Stimulated activated CD4-positive, alpha-beta T cell treated with anti-CD3 and anti-CD28 coated beads, Interleukin-12 subunit alpha, Interleukin-12 subunit beta, amount 100 ng/mL, for 48 hours (primary cell): ENCODE measurements around the gene HDAC9.

ENCODE experiments used
- DNase-seq, 3 donors: peaks; one replicate each; pipeline ENCODE4 v3.0.0-alpha.2; 2020; ENCODE audit warnings: low read depth in 2 of 3, low spot score in 1 of 3

The HDAC9 gene

GRCh38 chr7:18653381-18654155, 158.0 kb downstream of the HDAC9 start:
- no peak for DNase-seq

- no peak for DNase-seq
Measured at GRCh38 chr7:18654709-18655108, 159.2 kb downstream of the HDAC9 start.

GRCh38 chr7:18655506-18655905, 160.0 kb downstream of the HDAC9 start:
- no peak for DNase-seq

- no peak for DNase-seq
Measured at GRCh38 chr7:18655912-18656311, 160.4 kb downstream of the HDAC9 start.

- no peak for DNase-seq
Measured at GRCh38 chr7:18656362-18656761, 160.8 kb downstream of the HDAC9 start.

- no peak for DNase-seq
Measured at GRCh38 chr7:18659746-18660145, 164.2 kb downstream of the HDAC9 start.

- DNase-seq, result no peak
Measured at GRCh38 chr7:18663321-18663720, 167.8 kb downstream of the HDAC9 start.

- peak; percentile 26 to 55 (median 50) for DNase-seq
Measured at GRCh38 chr7:18666107-18666728, 170.7 kb downstream of the HDAC9 start.

GRCh38 chr7:18667466-18667865, 171.9 kb downstream of the HDAC9 start:
- no peak for DNase-seq

- no peak for DNase-seq
Measured at GRCh38 chr7:18671176-18671575, 175.6 kb downstream of the HDAC9 start.

GRCh38 chr7:18675579-18675978, 180.0 kb downstream of the HDAC9 start:
- no peak for DNase-seq

GRCh38 chr7:18679261-18679660, 183.7 kb downstream of the HDAC9 start:
- DNase-seq, result no peak

- DNase-seq, result no peak
Measured at GRCh38 chr7:18680576-18680975, 185.0 kb downstream of the HDAC9 start.

GRCh38 chr7:18684916-18685315, 189.4 kb downstream of the HDAC9 start:
- DNase-seq, result no peak

GRCh38 chr7:18685971-18686370, 190.4 kb downstream of the HDAC9 start:
- no peak for DNase-seq

- no peak for DNase-seq
Measured at GRCh38 chr7:18689551-18689950, 194.0 kb downstream of the HDAC9 start.

GRCh38 chr7:18693406-18693805, 197.9 kb downstream of the HDAC9 start:
- no peak for DNase-seq

GRCh38 chr7:18693816-18694215, 198.3 kb downstream of the HDAC9 start:
- no peak for DNase-seq

GRCh38 chr7:18694484-18694883, 198.9 kb downstream of the HDAC9 start:
- DNase-seq, result no peak

- DNase-seq, result no peak
Measured at GRCh38 chr7:18694911-18695310, 199.4 kb downstream of the HDAC9 start.

- DNase-seq, result no peak
Measured at GRCh38 chr7:18698258-18698734, 202.7 kb downstream of the HDAC9 start.

GRCh38 chr7:18700147-18700546, 204.6 kb downstream of the HDAC9 start:
- no peak for DNase-seq
